ENCODE data around the gene LRIT2.

DNA sequence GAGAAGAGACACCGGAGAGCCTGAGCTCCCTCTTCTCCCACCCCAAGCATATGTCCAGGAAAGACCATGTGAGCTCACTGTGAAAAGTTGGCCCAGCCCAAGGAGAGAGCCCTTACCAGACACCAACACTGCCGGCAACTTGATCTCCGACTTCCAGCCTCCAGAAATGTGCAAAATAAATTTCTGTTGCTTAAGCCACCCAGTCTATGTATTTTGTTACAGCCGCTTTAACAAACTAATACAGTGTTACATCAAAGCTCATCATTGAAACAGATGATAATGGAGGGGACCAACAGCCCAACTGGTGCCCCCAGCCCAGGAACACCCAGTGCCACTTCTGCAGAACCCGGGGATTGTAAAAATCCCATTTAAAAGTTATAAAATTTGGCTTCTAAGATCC is 38.4 kb upstream of the LRIT2 start:
- TF ChIP-seq CBFB (CRISPR knock-in tag; IDR thresholded peaks at IDR 0.05; ENCODE audit: low read depth) (no peak), FOXK1 (CRISPR knock-in tag; IDR thresholded peaks at IDR 0.05) (no peak), JUN (CRISPR knock-in tag; IDR thresholded peaks at IDR 0.05) (no peak), TCF7 (CRISPR knock-in tag; IDR thresholded peaks at IDR 0.05; ENCODE audit: low read depth) (no peak), E2F1 (CRISPR knock-in tag; IDR thresholded peaks at IDR 0.05) (no peak), JAZF1 (CRISPR knock-in tag; IDR thresholded peaks at IDR 0.05) (no peak)
- TF ChIP-seq, protein P1, sequence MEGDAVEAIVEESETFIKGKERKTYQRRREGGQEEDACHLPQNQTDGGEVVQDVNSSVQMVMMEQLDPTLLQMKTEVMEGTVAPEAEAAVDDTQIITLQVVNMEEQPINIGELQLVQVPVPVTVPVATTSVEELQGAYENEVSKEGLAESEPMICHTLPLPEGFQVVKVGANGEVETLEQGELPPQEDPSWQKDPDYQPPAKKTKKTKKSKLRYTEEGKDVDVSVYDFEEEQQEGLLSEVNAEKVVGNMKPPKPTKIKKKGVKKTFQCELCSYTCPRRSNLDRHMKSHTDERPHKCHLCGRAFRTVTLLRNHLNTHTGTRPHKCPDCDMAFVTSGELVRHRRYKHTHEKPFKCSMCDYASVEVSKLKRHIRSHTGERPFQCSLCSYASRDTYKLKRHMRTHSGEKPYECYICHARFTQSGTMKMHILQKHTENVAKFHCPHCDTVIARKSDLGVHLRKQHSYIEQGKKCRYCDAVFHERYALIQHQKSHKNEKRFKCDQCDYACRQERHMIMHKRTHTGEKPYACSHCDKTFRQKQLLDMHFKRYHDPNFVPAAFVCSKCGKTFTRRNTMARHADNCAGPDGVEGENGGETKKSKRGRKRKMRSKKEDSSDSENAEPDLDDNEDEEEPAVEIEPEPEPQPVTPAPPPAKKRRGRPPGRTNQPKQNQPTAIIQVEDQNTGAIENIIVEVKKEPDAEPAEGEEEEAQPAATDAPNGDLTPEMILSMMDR (IDR thresholded peaks at IDR 0.05) = no peak
- TF ChIP-seq, protein P2, sequence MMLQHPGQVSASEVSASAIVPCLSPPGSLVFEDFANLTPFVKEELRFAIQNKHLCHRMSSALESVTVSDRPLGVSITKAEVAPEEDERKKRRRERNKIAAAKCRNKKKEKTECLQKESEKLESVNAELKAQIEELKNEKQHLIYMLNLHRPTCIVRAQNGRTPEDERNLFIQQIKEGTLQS (CRISPR knock-in tag; conservative IDR thresholded peaks at IDR 0.05) = no peak
